Anterior cingulate cortex (tissue), 58 donors: Measurements from ENCODE around the gene PCK1.
"Not testable (repeated sequence)": the region's sequence is repeated elsewhere in the genome, so short reads cannot be mapped to it uniquely, and the experiment has no call there.

ENCODE experiments used
- DNase-seq, 58 donors: peaks; one replicate each; lab custom pipeline; 2025; lab: John Stamatoyannopoulos, UW

The PCK1 gene

DNA sequence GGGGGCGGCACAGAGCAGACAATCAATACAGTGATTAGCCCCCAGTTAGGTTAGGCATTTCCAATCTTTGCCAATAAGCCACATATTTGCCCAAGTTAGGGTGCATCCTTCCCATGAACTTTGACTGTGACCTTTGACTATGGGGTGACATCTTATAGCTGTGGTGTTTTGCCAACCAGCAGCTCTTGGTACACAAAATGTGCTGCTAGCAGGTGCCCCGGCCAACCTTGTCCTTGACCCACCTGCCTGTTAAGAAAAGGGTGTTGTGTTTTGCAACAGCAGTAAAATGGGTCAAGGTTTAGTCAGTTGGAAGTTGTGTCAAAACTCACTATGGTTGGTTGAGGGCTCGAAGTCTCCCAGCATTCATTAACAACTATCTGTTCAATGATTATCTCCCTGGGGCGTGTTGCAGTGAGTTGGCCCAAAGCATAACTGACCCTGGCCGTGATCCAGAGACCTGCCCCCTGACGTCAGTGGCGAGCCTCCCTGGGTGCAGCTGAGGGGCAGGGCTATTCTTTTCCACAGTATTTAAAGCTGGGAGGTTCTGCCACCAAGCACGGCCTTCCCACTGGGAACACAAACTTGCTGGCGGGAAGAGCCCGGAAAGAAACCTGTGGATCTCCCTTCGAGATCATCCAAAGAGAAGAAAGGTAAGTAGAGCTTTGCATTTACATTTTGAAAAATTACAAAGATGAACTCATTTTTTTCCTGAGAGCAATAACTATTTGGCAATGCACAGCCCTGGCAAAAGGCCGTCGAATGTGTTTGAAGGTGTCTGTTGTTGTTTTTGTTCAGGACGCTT, at the start of gene PCK1:
Gene PCK1 (plus strand): TSS at position 557 of the 802 bp plus-strand sequence. CDS start 302 bp downstream, outside the sequence.
- no peak for DNase-seq

GRCh38 chr20:57511709-57512108, 49.2 kb upstream of the PCK1 start:
- DNase-seq, result not testable (repeated sequence)

DNA sequence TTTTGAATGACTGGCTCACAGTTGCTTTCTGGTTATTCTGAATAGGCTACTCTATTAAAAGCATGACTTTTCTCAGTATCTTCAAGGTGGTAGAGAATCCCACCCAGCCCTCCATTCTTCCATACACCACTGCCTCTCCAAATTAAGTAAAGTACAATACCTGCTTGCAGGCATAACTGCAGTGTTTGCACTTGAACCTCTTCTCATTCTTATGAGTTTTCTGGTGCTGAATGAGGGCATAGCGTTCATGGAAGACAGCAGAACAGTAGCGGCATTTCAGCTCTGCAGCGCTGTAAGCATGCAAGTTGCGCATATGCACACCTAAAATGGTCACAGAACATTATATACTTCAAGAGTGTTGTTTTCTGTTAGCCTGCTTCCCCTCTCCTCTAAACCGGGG, 48.5 kb upstream of the PCK1 start:
- no peak for DNase-seq

GRCh38 chr20:57513199-57513598, 47.7 kb upstream of the PCK1 start:
- no peak for DNase-seq

DNA sequence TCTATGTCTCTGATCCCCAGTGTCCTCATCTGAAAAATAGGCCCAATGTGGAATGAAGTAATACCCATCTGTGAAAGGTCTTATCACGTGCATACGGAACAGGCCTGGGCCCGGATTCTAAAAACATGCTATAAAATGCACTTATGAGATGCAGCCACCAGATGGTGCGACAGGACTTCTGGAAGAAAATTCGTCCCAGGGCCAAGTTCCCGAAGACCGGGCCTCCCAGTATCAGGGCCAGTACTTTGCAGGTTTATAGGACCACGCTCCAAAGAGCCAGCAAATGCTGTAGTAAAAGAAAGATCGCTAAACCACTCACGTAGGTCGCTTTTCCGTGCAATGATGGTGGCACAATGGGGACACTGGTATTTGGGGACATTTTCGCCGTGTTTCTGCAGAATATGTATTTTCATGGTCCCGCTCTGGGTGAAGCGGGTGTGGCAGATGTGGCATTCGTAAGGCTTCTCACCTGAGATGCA, 46.6 kb upstream of the PCK1 start:
- peak in 53 of 58 donors; percentile 12 to 73 (median 42) for DNase-seq

DNA sequence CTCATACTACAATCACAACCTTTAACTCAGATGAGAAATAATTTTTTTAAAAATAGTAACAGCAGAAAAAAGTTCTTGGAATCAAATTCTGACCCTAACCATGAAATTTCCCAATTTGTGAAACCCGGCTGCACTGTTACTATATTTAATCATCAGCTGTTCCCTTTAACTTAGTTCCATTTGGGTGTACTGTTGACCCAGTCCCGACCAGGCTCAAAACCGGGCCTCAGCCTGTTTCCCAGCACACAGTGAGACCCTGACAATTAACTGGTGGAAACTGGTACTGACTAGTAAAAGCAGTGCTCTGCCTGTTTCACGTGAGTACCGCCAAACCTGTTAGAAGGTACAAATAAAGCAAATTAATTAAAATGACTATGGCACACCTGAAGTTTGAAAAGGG, 43.0 kb upstream of the PCK1 start:
- DNase-seq, result no peak

DNA sequence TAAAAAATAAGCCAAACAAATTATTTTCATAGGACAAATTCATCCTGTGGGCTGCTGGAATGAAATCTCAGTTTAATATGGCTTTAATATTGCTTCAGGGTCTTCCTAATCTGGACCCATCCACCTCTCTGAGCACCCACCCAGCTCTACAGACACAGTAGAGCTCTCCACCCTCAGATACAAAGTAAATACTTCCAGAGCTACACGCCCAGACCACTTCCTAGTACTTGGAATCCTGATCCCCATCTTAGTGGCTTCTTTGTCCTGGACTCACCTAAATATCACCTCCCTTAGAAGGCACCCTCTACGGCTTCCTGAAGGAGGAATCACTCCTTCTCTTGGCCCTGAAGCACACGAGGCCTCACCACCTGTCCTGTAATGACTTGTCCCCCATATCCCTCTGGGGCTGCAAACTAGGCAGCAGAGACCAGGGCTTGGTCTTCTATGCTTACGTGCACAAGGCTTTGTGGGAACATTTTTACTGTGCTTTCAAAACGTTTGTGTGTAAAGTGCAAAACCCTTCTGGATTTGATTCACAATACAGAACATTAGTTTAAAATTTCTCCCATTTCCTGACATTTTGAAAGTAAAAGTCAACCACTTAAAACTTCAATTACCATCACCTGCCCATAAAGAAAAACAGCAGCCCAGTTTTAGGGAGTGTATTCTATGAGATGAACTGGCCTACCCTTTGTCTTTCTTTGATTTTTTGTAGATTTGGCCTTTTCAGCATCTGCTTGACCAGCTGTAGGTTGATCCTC, 38.4 kb upstream of the PCK1 start:
- no peak for DNase-seq

DNA sequence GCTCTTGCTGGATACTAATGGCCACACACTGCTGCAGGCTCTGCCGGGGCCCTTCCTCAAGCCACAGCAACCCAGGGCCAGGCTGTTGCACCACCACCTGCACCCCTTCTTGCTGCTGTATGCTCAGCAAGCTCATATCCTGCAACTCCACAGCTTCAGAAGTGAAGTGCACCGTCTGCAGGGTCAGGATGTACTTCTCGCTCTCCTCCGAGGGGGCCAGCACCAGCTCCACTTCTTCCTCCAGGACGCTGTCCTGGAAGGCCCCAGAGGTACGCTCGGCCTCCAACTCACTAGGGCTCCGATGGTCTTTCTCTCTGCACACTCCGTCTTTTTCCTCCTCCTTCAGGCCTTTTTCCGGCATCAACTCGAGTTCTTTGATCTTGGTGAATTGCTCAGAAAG, 37.1 kb upstream of the PCK1 start:
- DNase-seq, result no peak

DNA sequence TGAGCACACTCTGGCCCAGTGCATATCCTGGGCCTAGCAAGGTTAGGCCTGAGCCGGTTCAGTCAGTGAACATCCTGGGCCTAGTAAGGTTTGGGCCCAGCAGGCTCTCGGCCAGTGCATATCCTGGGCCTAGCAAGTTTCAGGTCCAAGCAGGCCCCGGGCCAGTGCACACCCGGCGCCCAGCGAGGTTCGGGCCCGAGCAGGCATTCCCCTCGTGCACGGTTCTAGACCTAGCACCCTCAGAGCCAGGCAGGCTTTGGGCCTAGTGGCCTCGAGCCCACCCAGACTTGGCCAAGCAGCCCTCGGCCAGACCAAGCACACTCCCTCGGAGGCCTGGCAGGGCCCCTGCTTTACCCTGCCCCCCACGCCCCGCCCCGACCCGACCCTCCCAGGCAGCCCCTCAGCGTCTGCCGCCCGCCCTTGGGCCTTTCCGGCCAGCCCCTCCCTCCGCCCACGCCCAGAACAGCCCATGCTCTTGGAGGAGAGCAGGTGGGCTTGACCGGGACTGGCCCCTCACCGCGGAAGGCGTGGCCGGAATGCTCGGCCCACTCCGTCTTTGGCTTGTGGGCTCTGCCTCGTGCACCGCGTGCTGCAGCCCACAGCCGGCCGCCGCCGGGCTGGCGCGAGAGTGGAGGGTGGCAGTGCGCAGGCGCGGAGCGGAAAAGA, 36.3 kb upstream of the PCK1 start, which contains the start of gene CTCFL:
Gene CTCFL (minus strand): TSS at position 630 of the 666 bp plus-strand sequence. CDS start 935 bp downstream, outside the sequence.
- no peak for DNase-seq

- no peak for DNase-seq
Observed at GRCh38 chr20:57525328-57526086, 35.4 kb upstream of the PCK1 start.

GRCh38 chr20:57526087-57526884, 34.6 kb upstream of the PCK1 start:
- no peak for DNase-seq

GRCh38 chr20:57526885-57527460, 33.9 kb upstream of the PCK1 start:
- no peak for DNase-seq

GRCh38 chr20:57527728-57528127, 33.2 kb upstream of the PCK1 start:
- DNase-seq, result no peak

- no peak for DNase-seq
Observed at GRCh38 chr20:57528148-57528547, 32.8 kb upstream of the PCK1 start.

- no peak for DNase-seq
Observed at GRCh38 chr20:57529160-57529585, 31.7 kb upstream of the PCK1 start.

DNA sequence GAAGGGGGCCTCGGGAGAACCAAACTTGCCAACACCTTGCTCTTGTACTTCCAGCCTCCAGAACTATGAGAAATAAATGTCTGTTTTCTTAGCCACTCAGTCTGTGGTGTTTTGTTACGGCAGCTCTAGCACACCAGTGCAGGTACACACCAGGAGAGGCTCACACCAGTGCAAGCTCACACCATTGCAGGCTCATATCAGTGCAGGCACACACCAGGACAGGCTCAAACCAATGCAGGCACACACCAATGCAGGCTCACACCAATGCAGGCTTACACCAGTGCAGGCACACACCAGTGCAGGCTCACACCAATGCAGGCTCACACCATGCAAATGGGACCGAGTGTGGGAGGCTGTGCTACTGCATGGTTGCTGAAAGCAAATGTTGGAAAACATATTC, 31.1 kb upstream of the PCK1 start:
- no peak for DNase-seq

DNA sequence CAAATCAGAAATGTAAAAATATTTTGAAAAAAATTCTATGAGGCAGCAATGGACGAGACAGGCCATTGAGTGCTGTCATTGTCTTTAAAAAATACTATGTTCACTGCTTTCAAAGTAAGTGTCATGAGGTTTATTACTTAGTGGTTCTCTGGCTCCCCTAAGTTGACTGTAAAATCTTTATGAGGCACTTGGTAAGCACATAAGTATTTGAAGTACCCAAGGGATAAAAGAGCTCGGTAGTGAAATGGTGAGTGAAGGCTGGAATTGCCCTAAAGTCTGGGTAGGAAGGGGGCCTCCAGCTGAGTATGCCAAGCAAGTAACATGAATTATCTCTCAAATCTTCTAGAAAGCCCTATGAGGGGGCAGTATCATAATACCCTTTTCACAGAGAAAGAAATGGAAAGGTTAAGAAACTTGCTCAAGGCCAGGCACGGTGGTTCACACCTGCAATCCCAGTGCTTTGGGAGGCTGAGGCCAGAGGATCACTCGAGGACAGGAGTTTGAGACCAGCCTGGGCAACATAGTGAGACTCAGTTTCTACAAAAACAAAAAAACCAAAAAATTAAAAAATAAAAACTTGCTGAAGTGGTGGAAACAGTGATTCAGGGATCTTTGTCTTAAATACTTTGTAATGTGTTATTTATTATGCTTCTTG, 30.5 kb upstream of the PCK1 start:
- DNase-seq, result no peak

DNA sequence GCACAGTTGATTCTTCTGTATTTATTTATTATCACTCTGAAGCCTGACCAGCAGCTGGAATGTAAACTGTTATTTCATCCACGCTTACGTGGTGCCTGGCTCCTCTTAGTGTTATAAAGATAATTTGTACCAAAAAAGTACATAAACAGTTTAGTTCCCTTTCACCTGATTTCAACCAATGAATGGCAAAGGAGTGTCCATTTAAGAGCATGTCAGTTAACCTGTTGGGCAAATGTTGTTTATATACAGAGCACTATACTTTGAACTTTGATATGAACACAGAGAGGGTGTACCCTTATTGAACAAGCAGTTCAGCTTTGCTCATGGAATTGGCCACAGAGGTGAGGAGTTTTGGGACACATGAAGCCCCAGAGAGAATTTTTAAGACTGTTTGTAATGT, 28.8 kb upstream of the PCK1 start:
- no peak for DNase-seq
